Measurements from ENCODE around the gene DDIT3.
"Not testable (repeated sequence)": the region's sequence is repeated elsewhere in the genome, so short reads cannot be mapped to it uniquely, and the experiment has no call there.

DDIT3 gene

GRCh38 chr12:57525615-57526383, 5.5 kb upstream of the DDIT3 start:
- DNase-seq (ENCODE audit: low spot score): no peak

DNA sequence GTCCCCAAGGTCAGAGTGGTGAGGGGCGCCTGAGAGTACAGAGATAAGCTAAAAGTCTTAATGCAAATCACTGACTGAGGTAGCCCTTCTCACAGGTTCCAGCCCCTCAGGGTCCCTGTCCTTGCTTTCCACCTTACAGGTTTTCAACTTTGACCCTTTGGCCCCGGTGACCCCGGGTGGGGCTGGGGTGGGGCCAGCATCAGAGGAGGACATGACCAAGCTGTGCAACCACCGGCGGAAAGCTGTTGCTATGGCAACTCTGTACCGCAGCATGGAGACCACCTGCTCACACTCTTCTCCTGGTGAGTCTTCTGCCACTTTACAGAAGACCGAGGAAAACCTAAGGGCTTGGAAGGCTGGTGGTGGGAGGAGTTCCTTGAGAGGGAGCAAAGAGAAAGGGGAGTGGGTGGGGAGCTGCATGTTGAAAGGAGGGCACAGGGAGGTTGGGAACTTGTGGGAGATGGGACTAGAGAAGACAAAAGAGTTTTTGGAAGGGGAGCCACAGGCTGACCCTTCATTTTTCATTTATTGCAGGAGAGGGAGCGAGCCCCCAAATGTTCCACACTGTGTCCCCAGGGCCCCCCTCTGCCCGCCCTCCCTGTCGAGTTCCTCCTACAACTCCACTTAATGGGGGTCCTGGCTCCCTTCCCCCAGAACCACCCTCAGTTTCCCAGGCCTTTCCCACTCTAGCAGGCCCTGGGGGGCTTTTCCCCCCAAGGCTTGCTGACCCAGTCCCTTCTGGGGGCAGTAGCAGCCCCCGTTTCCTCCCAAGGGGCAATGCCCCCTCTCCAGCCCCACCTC, 4.7 kb upstream of the DDIT3 start:
- no peak for DNase-seq (ENCODE audit: low spot score)

DNA sequence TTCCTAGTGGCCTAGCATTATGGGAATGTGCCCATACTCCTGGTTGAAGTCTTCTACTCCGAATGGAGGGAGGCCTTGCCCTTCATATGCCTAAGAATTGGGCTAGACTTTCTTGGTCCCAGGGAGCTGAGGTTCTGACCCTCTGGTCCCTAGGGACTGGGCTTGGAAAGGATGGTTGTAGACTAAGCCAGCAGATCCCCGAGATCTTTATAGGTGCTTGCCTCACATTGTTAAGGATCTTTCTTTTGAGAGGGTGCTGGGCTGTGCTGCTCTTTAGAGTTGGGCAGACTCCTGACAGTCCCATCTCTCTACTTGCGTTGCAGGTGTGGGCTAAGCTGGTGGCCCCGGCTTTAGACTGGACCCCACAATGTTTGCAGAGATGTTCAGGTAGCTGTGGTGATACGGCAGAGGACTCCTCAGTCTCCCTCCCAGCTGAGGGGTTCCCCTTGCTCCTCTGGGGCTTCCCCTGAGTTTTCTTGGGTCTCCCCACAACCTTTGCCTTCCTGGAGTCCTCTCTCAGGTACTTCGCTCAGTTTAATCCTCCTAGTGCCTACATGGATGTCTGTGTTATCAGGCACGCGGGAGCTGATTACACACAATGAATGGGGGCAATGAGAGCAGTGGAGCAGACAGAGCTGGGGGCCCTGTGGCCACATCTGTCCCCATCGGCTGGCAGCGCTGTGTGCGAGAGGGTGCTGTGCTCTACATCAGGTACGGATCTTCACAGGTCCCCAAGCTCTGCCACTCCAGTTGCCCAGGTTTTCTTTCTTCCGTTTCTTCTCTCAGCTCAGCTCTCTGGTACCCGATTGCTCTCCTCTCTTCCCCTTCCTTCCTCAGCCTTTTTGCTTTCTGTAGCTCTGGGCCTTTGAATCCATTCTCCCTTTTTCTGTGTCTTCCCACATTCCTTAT, 3.6 kb upstream of the DDIT3 start:
- no peak for DNase-seq (ENCODE audit: low spot score)

GRCh38 chr12:57522887-57523705, 2.8 kb upstream of the DDIT3 start:
- peak; percentile 50 for DNase-seq (ENCODE audit: low spot score)

GRCh38 chr12:57522011-57522886, 1.9 kb upstream of the DDIT3 start, which contains the start of gene MBD6:
Gene MBD6 (plus strand): TSS chr12:57522824. CDS start chr12:57524304, 1,480 bp downstream.
- DNase-seq (ENCODE audit: low spot score): peak; percentile 99

GRCh38 chr12:57521525-57522010, 1.3 kb upstream of the DDIT3 start:
- DNase-seq (ENCODE audit: low spot score): no peak

- no peak for DNase-seq (ENCODE audit: low spot score)
These were observed 590 bp downstream of the DDIT3 start for GRCh38 chr12:57519796-57520052.

DNA sequence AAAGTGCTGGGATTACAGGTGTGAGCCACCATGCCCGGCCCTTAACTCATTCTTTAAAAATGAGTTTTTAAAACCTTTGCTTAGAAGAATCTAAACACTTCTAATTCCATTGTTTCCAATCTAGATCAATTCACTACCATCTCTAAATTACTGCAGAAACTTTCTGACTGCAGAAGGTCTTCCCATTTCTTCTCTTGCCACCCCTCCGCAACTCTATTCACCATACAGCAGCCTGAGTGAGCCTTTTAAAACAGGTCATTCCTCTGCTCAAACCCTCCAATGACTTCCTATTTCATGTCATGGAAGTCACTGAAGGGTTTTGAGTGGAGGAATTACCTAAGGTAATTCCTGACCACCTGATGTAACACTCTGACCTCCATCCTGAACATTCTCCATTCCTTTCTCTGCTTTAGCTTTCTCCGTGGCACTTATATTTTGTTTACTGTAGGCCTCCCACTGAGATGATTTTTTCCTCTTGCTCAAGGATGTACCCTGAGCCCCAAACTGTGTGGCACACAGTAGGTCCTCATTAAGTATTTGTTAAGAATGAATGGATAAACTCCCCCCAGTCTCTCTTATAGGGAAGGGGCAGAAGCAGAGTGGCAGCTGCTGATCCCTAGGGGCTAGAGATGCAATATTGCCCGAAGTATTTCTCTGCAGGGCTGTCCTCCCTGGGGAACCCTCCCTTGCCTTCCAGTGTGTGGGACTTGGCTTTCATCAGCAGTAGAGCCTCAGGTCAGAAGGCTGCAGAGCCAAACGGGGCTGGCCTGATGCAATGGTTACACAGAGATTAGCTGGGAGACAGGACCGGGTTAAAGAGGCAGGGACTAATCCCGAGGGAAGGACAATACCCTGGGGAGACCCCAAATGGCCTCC, 1.2 kb downstream of the DDIT3 start:
- no peak for DNase-seq (ENCODE audit: low spot score)

GRCh38 chr12:57518176-57518919, 2.0 kb downstream of the DDIT3 start:
- DNase-seq (ENCODE audit: low spot score): no peak

DNA sequence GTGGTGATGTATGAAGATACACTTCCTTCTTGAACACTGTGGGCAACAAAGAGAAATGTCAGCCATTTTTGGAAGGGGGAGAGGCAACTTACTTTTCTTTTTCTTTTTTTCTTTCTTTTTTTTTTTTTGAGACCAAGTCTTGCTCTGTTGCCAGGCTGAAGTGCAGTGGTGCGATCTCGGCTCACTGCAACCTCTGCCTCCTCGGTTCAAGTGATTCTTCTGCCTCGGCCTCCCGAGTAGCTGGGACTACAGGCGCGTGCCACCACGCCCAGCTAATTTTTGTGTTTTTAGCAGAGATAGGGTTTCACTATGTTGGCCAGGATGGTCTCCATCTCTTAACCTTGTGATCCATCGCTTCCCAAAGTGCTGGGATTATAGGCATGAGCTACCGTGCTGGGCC, 2.6 kb downstream of the DDIT3 start:
- not testable (repeated sequence) for DNase-seq (ENCODE audit: low spot score)

DNA sequence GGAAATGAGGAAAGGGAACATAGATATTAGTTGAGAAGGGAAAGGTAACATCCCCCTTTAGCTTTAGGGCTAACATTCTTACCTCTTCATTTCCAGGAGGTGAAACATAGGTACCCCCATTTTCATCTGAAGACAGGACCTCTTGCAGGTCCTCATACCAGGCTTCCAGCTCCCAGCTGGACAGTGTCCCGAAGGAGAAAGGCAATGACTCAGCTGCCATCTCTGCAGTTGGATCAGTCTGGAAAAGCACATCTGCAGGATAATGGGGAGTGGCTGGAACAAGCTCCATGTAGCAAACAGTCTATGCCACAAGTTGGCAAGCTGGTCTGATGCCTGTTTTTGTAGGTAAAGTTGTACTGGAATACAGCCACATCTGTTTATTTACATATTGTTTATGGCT, 3.1 kb downstream of the DDIT3 start:
- DNase-seq (ENCODE audit: low spot score): peak; percentile 44

DNA sequence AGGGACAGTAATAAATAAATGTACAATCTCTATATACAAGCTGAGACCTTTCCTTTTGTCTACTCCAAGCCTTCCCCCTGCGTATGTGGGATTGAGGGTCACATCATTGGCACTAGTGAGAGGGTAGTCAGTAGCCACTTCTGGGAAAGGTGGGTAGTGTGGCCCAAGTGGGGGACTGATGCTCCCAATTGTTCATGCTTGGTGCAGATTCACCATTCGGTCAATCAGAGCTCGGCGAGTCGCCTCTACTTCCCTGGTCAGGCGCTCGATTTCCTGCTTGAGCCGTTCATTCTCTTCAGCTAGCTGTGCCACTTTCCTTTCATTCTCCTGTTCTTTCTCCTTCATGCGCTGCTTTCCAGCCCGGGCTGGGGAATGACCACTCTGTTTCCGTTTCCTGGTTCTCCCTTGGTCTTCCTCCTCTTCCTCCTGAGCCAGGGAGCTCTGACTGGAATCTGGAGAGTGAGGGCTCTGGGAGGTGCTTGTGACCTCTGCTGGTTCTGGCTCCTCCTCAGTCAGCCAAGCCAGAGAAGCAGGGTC, 3.6 kb downstream of the DDIT3 start:
- DNase-seq (ENCODE audit: low spot score): no peak

DNA sequence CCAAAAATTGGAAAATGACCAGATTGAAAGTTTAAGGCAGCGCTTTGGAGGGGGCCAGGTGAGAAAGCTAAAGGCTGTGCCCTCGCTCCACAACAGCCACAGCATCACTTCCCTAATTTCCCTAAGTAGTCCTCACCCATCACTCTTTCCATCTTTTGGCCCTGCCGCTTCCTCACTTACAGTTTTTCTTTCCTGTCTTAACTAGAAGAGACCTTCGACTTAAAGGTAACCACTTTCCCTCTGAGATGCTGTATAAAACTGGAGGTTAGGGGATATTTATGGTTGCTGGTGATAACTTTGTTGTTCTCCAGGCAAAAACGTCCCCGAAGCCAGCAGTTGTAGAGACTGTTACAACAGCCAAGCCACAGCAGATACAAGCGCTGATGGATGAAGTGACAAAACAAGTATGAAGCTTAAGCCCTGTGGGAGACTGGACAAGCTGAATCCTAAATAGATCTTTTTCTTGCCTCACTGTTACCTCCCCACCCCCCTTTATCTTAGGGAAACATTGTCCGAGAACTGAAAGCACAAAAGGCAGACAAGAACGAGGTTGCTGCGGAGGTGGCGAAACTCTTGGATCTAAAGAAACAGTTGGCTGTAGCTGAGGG, 4.3 kb downstream of the DDIT3 start:
- DNase-seq (ENCODE audit: low spot score): no peak

DNA sequence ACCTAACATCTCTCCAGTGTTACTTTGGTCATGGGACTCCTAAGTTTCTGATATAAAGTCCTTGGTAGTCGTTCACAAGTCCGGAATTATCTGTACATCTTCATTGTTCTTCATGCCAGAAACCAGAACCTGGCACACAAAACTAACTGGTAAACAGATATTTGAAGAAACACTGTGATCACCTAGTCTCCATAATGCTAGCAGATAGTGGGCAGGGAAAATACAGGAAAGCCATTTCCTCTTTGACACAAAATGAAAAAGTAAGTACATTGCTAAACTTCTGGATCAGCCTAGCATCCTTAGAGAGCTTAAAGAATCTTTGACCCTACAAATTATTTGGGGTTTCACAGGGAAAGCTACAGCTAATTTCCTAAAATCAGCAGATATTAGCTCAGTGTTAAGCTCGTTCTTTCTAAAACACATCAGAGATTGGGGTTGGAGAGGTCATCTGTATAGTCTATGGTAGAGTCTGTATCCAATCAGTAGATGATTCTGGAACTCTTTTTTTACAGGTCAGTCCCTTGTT, 4.8 kb downstream of the DDIT3 start:
- no peak for DNase-seq (ENCODE audit: low spot score)

DNA sequence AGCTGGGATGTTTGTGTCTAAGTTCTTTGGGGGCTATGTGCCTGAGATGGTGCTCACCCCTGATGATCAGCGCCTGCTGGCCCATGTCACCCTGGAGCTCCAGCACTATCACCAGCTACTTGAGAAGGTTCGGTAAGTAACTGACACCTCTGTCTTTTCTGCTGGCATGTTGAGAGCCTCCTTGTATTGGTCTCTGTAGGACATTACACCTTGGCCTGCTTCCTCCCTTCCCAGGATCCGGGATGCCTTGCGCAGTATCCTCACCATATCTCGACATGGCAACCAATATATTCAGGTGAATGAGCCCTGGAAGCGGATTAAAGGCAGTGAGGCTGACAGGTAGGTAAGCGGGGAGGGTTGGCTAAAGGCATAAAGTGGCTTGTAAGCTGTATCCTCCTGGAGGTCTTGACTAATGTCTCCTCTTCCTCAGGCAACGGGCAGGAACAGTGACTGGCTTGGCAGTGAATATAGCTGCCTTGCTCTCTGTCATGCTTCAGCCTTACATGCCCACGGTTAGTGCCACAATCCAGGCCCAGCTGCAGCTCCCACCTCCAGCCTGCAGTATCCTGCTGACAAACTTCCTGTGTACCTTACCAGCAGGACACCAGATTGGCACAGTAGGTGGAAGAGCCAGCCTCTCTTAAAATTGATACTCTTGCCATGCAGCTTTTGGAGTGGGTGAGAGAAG, 5.5 kb downstream of the DDIT3 start:
- DNase-seq (ENCODE audit: low spot score): no peak

DNA sequence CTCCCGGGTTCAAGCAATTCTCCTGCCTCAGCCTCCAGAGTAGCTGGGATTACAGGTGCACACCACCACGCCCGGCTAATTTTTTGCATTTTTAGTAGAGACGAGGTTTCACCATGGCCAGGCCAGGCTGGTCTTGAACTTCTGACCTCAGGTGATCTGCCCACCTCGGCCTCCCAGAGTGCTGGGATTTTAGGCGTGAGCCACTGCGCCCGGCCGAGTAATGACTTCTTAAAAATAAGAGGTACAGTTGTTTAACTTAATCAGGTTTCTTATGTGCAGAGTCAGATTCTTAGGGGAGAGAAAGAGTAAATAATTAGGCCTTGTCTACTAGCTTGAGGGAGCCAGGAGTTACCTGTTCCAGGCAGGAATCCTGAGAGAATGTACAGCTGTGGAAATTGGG, 6.1 kb downstream of the DDIT3 start:
- not testable (repeated sequence) for DNase-seq (ENCODE audit: low spot score)

DNA sequence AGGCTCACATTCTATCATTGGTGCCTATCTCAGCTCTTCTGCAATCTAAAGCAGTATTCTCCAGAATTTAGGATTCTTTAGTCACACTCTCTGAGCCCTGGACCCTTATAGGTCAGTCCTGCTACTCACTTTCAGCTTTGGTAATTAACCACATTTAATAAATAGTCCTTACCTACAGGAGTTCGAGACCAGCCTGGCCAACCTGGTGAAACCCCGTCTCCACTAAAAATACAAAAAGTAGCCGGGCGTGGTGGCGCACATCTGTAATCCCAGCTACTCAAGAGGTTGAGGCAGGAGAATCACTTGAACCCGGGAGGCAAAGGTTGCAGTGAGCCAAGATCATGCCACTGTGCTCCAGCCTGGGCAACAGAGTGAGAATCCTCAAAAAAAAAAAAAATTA, 6.6 kb downstream of the DDIT3 start:
- DNase-seq (ENCODE audit: low spot score): not testable (repeated sequence)
